OCI-M1 (cell line): Measurements from ENCODE around the gene CRY1.
"Not testable (repeated sequence)": the region's sequence is repeated elsewhere in the genome, so short reads cannot be mapped to it uniquely, and the experiment has no call there.

Source experiments
- DNase-seq: peaks from one replicate; lab custom pipeline; 2025; lab: John Stamatoyannopoulos, UW

CRY1 gene

DNA sequence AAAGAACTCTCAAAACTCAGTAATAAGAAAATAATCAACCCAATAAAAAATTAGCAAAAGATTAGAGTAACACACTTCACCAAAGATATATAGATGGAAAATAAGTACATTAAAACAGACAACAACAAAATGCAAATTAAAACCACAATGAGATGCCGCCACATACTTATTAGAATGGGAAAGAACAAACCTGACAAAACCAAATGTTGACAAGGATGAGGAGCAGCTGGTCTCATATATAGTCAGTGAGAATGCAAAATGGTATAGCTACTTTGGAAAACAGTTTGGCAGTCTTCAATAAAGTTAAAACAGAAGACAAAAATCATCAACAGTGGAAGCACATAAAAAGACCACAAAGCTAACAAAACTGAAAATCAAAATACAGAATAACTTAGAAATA, 29.1 kb downstream of the CRY1 start:
- DNase-seq: no peak

DNA sequence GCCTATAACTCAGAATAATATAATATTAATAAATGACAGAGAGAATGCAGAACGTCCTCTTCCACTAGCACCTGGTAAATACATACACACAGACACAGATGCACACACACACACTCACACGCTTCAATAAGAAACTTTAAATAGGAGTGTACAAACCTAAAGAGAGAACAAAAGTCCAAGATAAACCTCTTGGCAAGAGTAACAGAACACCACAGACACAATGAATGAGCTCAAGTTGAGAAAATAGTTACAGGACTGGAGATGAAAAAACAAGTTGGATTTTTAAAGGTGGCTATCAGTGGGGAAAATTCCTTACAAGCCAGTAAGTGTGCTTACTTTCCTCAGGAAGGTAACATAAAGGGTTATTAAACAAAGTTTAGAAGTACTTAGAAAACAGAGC, 35.2 kb downstream of the CRY1 start:
- DNase-seq: no peak

DNA sequence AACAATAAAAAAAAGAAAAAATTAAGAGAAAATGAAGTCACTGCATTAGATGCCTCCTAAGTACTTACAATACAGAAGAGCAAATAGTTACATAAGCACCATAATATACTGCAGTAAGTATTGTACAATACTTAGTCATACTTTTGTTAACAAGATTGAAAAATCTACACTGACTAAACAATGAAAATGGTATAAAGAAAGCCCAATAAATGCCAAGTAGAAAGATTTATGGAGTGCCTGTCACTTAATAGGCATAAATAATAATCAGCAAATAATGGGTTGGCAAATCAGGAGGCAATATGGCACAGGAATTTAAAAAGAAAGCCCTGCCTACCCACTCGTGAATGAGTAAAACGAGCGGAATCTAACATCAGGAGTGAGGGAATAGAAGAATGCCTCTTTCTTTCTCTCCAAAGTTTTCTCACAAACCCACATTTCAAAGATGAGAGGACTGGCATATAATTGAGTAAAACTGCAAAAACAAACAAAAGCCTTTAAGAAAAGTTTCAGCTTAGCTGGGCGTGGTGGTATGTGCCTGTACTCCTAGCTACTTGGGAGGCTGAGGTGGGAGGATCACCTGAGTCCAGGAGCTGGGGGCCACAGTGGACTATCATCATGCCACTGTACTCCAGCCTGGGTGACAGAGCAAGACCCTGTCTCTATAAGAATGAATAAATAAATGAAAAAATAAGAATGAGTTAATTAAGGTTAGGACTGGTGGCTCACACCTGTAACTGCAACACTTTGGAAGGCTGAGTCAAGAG, 36.1 kb downstream of the CRY1 start:
- no peak for DNase-seq

DNA sequence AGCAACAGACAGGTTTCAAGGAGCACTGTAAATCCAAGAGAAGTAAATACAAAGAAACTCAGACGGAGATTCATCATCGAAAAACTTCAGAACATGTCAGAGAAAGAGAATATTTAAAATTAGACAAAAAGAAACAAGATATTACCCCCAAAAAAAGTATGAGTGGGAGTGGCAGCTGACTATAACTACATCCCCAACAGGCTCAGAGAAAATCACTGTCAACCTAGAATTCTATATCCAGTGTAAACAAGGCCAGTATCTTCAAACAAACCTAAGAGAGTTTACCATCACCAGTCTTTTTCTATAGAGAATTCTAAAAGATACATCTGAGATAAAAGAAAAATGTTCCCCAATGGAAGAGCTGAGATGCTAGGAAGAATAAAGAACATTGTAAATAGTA, 39.6 kb downstream of the CRY1 start:
- DNase-seq: no peak

DNA sequence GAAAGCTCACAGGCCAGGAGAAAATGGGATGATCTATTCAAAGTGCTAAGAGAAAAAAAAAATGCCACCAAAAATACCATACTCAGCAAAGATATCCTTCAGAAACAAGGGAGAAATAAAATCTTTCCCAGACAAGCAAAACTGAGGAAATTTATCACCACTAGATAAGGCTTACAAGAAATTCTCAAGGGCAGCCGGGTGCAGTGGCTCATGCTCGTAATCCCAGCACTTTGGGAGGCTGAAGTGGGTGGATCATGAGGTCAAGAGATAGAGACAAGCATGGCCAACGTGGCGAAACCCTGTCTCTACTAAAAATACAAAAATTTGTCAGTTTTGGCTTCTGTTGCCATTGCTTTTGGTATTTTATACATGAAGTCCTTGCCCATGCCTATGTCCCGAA, 48.2 kb downstream of the CRY1 start:
- no peak for DNase-seq

DNA sequence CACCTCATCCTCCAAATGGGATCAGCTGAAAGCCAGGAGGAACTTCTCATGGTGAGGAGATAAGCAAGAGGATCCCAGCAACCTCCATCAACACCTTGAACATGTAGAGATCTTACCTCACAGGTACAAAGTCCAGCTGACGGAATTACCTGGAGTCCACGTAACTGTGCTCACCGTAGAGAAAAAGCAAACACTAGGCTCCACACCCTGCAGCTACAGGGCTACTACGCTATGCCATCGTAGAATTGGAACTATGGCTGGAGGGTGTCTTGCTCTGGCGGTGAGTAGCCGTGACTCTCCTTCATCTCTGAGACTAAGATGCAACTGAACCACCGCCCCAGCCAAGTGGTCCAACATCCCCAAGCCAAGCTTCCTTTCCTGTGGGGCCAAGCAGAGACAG, 50.5 kb downstream of the CRY1 start:
- no peak for DNase-seq

DNA sequence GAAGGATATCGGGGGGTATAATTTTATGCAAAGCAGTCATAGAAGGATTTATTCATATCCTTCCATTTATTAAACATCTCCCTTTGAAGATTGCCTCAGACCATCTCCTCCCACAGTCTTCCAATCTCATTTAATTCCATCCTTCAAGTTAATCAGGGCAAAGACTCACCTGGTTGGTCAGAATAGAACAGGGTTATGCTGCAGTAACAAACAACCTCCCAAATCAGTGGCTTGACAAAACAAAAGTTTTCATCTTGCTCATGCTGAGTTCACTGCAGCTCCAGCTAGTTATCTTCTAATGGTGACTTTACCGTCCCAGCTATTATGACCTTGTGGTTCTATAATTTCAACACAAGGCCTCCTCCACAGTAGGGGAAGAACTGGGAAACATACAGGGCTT, 57.6 kb downstream of the CRY1 start:
- no peak for DNase-seq

DNA sequence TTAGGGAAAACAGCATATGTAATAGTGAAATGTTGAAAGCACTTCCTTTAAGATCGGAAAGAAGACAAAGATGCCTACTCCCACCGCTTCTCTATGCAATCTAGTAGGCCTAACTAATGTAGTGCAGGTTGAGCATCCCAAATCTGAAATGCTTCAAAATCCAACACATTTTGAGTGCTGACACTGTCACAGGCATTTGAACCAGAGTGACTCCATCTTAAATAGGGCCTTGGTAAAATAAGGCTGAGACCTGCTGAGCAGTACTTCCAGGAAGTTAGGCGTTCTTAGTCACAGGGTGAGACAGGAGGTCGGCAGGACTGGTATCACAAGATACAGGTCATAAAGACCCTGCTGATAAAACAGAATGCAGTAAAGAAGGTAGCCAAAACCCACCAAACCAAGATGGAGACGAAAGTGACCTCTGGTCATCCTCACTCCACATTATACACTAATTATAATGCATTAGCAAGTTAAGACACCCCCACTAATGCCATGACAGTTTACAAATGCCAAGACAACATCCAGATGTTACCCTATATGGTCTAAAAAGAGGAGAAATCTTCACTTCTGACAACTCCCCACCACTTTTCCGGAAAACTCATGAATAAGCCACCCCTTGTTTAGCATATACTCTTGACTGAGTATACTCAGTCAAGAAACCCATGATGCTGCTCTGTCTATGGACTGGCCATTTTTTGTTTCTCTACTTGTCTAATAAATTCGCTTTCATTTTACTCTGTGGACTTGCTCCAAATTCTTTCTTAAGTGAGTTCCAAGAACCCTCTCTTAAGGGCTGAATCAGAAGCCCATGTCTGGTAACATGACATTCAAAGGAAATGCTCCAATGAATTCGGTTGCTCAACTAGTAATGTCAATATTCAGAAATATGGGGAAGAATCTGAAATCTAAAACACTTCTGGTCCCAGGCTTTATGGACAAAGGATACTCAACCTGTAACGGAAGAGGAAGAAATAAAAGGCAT, 59.3 kb downstream of the CRY1 start:
- DNase-seq: no peak

DNA sequence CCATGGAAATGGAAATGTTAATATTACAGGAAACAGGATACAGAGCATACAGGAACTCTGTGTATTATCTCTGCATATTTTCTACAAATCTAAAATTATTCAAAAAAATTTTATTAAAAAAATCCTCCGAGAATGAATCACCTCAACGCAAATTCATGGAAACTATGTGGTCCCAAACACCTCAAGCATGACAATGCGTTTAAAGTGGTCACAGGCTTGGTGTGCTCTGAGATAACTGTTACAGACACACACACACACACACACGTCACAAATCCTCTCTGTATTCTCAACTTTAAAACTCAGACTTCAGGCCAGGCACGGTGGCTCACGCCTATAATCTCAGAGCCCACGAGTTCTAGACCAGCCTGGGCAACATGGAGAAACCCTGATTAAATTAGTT, 61.1 kb downstream of the CRY1 start:
- DNase-seq: no peak

DNA sequence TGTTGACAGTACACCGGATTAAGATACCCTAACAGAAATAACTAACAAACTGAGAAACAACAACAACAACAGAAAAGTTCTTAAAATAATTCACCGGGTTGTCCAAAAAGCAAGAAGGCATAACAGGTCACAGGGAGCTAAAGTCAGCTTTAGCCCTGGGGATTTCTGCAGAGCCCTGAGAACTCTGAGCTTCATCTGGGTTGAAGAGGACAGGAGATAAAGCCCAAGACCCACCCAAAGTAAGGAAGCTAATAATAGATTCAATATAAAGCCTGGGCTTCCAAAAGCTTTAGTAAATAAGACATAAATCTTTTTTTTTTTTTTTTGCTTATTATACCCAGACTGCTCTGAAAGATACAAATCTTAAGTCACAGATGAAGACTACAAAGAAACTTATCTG, 62.3 kb downstream of the CRY1 start:
- DNase-seq: no peak

DNA sequence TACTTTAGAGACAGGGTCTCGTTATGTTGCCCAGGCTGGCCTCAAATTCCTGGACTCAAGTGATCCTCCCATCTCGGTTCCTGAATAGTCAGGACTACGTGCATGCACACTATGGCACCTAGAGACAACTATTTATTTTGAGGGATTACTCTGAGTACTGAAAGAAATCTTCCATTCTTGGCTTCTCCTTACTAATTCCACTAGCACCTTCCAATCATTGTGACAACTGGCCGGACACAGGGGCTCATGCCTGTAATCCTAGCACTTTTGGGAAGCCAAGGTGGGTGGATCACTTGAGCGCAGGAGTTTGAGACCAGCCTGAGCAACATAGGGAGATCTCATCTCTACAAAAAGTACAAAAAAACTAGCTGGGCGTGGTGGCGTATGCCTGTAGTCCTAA, 64.3 kb downstream of the CRY1 start:
- DNase-seq: no peak

DNA sequence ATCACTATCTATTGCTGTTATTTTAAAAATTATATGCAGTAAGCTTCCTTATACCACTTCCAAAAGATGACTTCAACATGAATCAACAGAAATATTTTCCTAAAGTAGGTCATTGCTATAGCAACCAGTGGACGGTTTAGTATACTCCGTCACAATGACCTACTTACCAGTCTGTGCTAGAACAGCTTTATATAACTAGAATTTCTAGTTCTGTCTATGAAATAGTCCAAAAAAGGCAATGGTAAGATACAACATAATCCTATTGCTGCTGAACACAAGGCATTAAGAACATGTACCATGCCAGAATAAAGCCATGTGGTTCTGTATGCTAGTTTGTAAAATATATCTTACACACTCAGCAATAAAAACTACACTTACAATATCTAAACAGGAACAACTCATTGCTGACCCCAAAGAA, 65.7 kb downstream of the CRY1 start:
- DNase-seq: no peak

DNA sequence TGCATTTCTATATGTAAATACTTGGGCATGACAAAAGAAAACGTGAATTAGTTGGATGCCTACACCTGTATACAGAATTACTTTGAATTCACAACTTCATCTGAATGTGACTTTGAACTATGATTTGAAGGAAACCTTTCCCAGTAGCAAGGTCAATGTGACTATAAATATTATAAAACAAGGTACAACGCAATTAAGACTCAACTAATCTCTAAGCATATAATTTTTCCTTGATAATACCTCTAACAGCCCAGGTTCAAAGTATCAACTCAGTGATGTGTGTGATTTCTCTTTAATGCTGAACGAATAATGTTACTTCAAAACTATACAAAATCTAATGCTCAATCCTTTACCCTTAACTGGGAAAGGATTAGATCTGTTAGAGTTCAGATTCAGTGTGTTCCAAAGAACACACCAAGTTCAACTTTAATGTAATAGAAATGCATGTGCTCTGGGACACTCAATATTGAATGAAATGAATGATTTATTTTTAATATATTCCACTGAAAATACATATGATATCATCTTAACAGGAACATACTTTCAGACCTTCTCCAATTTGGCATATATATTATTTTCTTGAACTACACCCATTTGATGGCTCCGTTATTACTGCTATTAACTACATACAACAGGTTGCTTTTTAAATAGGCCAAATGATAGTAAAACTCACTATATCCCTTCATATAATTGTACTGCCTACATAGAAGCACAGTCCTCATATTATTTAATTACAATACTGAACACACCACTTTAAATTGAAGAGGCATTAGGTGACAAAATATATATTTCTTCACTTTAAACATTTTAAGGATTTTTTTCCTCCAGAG, 66.3 kb downstream of the CRY1 start:
- no peak for DNase-seq

DNA sequence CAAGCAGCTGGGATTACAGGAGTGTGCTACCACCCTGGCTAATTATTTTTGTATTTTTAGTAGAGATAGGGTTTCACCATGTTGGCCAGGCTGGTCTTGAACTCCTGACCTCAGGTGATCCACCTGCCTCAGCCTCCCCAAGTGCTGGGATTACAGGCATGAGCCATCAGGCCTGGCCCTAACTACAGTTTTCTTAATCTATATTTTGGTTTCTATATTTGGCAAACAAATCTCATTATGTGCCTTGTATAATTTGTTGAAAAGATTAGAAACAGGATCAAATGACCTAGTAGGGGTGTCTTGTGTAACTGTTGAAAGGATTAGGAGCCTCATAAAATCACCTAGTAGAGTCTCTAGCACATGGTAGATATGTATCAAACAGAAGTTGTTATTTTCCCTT, 67.0 kb downstream of the CRY1 start:
- not testable (repeated sequence) for DNase-seq

DNA sequence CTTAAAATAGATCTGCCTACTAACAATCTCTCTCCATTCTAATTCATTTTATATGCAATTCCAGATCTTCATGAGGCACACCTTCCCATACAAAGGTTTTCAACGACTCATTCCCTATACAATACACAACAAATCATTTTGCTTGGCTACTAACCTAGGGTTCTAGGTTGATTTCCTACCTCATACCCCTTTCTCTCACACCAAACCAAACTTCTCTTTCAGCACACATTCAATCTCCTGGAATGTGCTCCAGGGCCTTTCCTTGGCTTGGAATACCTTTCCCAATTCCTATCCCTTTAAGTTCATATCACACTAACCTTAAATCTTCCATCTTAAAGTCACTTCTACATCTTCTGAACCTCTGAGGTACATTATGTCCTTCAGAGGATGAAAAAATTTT, 67.7 kb downstream of the CRY1 start:
- DNase-seq: no peak

DNA sequence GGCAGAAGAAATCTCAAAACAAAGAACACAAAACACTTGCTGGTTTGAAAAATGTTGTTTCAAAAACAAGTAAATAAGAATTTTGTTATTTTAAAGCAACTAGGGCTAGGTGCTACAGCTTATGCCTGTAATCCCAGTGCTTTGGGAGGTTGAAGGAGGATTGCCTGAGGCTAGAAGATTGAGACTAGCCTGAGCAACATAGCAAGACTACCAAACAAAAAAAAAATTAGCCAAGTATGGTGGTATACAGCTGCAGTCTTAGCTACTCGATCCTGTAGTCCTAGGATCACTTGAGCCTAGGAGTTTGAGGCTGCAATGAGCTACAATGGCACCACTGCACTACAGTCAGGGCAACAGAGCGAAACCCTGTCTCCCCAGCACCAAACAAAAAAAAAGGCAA, 73.8 kb downstream of the CRY1 start:
- DNase-seq: no peak

DNA sequence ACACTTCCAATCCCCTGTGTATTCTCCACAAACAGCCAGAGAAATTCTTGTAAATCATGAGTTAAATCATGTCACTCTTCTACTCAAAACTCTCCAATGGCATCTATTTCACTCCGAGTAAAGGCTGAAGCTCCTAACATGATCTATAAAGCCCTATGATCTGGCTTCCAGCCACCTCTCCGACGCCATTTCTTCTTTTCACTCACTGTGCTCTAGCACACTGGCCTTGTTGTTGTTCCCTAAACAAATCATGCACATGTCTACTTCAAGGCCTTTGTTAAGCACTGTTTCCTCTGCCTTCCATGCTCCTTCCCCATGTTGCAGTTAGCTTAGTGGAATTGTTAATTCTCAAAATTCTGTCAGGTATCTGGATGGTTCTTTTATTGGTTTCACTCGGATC, 76.3 kb downstream of the CRY1 start:
- DNase-seq: no peak

DNA sequence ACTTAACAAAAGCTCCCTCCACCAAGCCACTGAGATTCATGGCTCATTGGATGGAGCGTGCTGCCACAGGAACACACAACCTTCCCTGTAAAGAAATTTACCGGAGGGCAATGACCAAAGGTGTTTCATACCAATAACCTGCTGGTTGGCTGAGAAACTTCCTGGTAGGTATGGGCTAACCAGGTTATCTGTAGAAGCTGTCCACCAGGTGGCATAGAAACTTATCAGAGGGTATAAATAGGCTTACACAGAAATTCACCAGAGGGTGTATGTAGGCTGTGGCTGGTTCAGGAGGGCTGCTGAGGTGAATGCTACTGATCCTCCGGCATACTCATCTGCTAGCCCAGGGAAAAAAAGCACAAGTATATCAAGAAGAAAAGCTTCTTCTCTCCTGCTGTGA, 79.3 kb downstream of the CRY1 start:
- DNase-seq: no peak

DNA sequence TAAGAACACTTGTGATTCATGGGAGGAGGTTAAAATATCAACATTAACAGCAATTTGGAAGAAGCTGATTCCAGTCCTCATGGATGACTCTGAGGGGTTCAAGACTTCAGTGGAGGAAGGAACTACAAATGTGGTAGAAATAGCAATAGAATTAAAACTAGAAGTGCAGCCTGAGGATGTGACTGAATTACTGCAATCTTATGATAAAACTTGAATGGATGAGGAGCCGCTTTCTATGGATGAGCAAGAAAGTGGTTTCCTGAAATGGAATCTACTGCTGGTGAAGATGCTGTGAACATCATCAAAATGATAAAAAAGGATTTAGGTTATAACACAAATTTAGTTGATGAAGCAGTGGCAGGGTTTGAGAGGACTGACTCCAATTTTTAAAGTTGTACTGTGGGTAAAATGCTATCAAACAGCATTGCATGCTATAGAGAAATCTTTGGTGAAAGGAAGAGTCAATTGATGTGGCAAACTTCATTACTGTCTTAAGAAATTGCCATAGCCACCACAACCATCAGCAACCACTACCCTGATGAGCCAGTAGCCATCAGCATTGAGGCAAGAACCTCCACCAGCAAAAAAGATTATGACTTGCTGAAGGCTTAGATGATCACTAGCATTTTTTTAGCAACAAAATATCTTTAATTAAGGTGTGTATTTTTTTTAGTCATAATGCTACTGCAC, 80.5 kb downstream of the CRY1 start:
- DNase-seq: no peak

DNA sequence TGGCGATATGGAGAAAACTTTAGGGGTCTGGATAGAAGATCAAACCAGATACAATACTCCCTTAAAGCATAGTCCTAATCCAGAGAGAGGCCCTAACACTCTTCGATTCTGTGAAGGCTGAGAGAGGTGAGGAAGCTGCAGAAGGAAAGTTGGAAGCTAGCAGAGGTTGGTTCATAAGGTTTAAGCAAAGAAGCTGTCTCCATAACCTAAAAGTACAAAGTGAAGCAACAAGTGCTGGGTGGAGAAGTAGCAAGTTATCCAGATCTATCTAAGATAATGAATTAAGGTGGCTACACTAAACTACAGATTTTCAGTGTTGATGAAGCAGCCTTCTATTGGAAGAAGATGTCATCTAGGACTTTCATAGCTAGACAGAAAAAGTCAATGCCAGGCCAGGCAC, 81.8 kb downstream of the CRY1 start:
- no peak for DNase-seq

DNA sequence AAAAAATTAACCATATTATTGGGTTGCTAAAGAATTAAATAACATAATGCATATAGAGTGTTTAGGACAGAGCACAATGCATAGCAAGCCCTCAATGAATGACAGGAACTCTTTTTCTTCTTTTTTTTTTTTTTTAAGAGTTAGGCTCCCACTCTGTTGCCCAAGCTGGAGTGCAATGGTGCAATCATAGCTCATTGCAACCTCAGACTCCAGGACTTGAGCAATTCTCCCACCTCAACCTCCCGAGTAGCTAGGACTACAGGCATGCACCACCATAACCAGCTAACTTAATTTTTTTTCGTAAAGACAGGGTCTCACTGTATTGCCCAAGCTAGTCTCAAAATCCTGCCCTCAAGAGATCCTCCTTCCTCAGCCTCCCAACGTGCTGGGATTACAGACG, 85.9 kb downstream of the CRY1 start:
- DNase-seq: no peak

DNA sequence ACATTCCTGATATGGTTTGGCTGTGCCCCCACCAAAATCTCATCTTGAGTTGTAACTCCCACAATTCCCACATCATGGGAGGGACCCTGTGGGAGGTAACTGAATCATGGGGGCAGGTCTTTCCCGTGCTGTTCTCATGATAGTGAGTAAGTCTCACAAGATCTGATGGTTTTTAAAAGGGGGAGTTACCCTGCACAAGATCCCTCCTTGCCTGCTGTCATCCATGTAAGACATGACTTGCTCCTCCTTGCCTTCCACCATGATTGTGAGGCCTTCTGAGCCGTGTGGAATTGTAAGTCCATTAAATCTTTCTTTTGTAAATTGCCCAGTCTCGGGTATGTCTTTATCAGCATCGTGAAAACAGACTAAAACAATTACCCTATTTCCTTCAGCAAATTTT, 90.7 kb downstream of the CRY1 start:
- not testable (repeated sequence) for DNase-seq
